HG03575 (cell line): ENCODE results near the gene KLHL7.
"Not testable (repeated sequence)": the region's sequence is repeated elsewhere in the genome, so short reads cannot be mapped to it uniquely, and the experiment has no call there.

Source experiments
- ATAC-seq: cut with Tn5 transposase; IDR thresholded peaks from one replicate; pipeline ENCODE4 v1.9.1; 2021; ENCODE audit not compliant: unreplicated experiment, insufficient number of reproducible peaks, low FRiP score; ENCODE audit errors: extremely low read depth

The KLHL7 gene

DNA sequence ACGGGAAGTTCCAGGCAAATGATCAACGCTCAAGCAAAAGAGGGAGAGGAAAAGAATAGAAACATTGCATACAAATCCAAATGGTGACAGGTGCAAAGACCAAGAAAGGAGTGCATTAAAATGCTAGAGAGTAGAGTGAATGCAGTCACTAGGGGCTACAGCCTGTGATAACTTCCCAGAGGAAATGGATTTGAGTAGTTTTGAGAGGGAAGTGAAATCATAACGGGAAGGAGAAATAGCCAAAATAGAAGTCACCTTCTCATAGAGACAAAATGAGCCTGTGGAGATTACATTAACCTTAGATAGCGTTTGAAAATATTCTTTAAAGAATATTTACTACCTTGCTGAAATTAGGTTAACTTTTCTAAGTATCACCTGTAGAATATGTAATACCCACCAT, 102.7 kb downstream of the KLHL7 start:
- ATAC-seq: no peak

DNA sequence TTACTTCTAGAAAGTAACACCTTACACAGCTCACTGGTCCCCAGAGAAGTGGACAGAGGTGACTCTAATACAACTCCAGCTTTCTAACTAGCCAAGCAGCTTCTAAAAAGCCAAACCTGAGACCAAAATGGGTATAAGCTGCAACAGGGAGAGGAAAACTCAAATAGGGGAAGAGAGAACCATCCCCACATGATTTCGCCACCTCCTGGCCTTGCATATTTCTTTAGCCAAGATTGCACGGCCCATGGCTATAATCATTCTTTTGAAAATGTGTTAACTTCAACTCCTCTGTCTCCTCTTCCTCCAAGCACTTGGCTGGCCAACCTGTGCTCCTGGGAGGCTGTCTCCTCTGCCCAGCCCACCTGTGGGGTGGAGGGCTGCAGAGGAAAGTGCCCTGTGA, 104.9 kb downstream of the KLHL7 start:
- no peak for ATAC-seq

GRCh38 chr7:23211589-23211988, 106.0 kb downstream of the KLHL7 start:
- ATAC-seq: no peak

- no peak for ATAC-seq
Observed at GRCh38 chr7:23212395-23212794, 106.8 kb downstream of the KLHL7 start.

DNA sequence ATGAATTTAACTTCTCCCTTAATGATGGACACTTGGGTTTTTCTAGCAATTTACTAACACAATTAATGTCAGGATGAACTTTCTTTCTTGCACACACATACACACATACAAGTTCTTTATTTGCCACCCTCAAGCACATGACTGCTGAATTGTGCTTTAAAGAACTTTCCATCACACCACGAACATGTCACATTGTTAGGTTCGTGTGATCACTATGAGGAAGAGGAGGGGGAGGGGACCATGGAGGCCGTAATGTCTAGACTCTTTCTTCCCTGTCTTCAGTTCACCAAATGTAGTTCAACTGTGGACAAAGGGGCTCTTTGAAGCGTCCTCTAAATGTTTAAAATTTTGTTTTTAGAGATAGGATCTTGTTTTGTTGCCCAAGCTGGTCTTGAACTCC, 107.3 kb downstream of the KLHL7 start:
- ATAC-seq: no peak

- no peak for ATAC-seq
Observed at GRCh38 chr7:23213755-23214154, 108.2 kb downstream of the KLHL7 start.

GRCh38 chr7:23214423-23214822, 108.8 kb downstream of the KLHL7 start:
- no peak for ATAC-seq

GRCh38 chr7:23214938-23215337, 109.4 kb downstream of the KLHL7 start:
- ATAC-seq: no peak

GRCh38 chr7:23216021-23216420, 110.4 kb downstream of the KLHL7 start:
- no peak for ATAC-seq

- ATAC-seq: no peak
Observed at GRCh38 chr7:23218196-23218595, 112.6 kb downstream of the KLHL7 start.

DNA sequence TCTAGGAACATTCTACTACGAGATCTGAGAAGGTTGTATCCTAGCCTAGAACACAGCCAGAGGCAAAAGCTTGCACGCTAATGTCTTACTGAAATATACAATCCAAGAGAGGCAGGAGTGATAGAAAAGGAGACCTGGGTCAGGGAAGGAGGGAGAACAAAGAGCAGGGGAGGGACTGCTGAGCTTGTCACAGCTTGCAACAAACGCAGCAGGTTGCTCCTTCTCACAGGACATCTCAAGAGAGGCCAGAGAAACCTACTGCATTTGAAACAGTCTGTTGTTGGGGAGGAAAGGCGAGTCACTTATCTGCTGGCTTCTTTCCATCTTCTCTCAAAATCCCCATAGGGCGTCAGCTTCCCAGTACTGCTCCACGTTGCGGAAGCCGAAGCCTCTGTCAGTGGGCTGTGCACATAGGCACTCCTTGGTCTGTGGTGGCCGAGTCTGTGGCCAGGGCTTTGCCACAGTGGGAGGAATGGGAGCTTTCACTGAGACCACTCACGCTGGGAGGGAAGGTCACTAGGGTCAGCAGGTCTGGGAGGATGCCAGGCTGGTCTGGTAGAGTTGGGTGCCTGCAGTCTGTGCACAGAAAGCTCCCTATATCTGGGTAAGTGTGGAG, 115.2 kb downstream of the KLHL7 start:
- no peak for ATAC-seq

DNA sequence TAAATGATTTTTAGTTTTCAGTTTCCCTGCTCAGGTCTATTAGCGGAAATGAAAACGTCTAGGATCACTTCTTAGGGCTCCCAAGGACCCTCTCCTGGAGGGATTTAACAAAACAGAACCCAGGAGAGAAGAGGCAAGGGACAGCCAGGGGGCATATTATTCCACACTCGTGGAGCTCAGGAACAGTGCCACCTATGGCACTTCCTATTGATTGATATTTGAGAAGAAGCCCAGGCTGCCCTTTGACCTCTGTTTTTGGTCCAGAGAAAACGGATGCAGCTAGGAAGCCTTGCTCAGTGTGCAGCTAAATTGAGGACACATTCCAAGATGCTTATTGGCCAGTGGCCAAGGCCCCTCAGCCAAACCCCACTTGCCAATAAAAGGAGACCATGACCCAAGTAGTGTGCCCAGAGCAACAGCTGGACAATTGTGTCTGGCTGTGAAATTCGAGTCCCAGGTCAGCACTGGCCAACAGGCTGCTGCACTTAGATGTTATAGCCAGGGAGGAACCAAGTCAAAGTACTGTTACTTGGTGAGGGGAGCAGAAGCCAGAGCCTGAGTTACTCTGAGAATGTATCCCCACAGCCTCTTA, 117.0 kb downstream of the KLHL7 start:
- no peak for ATAC-seq

DNA sequence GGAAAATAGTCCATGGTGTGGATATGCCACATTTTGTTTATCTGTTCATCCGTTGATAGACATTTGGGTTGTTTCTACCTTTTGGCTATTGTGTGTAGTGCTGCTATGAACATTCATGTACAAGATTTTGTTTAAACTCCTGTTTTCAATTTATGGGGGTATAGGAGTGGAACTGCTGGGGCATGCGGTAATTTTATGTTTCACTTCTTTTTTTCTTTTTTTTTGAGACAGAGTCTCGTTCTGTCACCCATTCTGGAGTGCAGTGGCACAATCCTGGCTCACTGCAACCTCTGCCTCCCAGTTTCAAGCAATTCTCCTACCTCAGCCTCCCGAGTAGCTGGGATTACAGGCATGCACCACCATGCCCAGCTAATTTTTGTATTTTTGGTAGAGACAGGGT, 118.8 kb downstream of the KLHL7 start:
- not testable (repeated sequence) for ATAC-seq

- ATAC-seq: no peak
Observed at GRCh38 chr7:23226844-23227450, 121.4 kb downstream of the KLHL7 start.
